Ascending aorta (tissue), 2 donors: ENCODE data around the gene PTCHD1. TPM values are rescaled to one million over a fixed set of nuclear protein-coding genes. Genes with fewer than 3 reads are reported as not detected.

ENCODE experiments used
- DNase-seq, 2 donors: peaks; one replicate each; pipeline ENCODE4 v3.0.0-alpha.2; 2019; ENCODE audit warnings: low spot score in 2 of 2
- H3K27ac ChIP-seq, 2 donors: fragments of 200-600 bp; sonication (generic); one replicate each; pipeline ENCODE4 v1.5.1; 2016 to 2017; ENCODE audit warnings: mild to moderate bottlenecking in 1 of 2
- H3K27me3 ChIP-seq: fragments of 200-600 bp; sonication (generic); one replicate; pipeline ENCODE4 v1.5.1; 2017
- H3K36me3 ChIP-seq, 2 donors: fragments of 200-600 bp; sonication (generic); one replicate each; pipeline ENCODE4 v1.5.1; 2016
- H3K4me1 ChIP-seq, 2 donors: fragments of 200-600 bp; sonication (generic); one replicate each; pipeline ENCODE4 v1.5.1; 2016 to 2017; ENCODE audit warnings: mild to moderate bottlenecking in 1 of 2
- H3K4me3 ChIP-seq, 2 donors: fragments of 200-600 bp; sonication (generic); one replicate each; pipeline ENCODE4 v1.5.1; 2016 to 2017; ENCODE audit warnings: mild to moderate bottlenecking in 1 of 2
- H3K9me3 ChIP-seq, 2 donors: fragments of 200-600 bp; sonication (generic); one replicate each; pipeline ENCODE4 v1.5.1; 2016
- CTCF ChIP-seq, 3 experiments: fragments of 200-600 bp in 2 of 3; fragments of 450-650 bp in 1 of 3; sonication (generic) in 2 of 3; IDR thresholded peaks; one replicate each; pipeline ENCODE4 v1.5.1; 2016 to 2019; ENCODE audit warnings: antibody characterized with exemption in 3 of 3, mild to moderate bottlenecking in 1 of 3, moderate library complexity in 1 of 3
- intact Hi-C: fragments of 100-400 bp; cut with DNase I; formaldehyde crosslinking; loops from one replicate; pipeline ENCODE4 v1.15.1; 2023
- total RNA-seq: library from RNA; depleted of rRNA; stranded (reverse); fragments of >200 nt; gene quantifications from one replicate; pipeline ENCODE4 v1.1.0, GENCODE V29; 2016

Gene PTCHD1
- total RNA-seq, 1 donor from 2014 or later = 2.8 TPM

- H3K9me3 ChIP-seq = no peaks in the 10 kb centered on the region
- peak overlapping the region in 1 of 2 donors; percentile 52 for H3K4me3 ChIP-seq
- intact Hi-C loops = loop anchor here (10.0 kb wide), 1 partner anchor 213 kb away; no protein-coding TSS in a partner anchor
- H3K27ac ChIP-seq = no peak overlapping the region
- no peak for DNase-seq
- peaks cover 8% of the 10 kb centered on the region for H3K27me3 ChIP-seq
- H3K36me3 ChIP-seq = no peaks in the 10 kb centered on the region
- H3K4me1 ChIP-seq = peaks cover 0 to 2% of the 10 kb centered on the region in 2 donors
- no peak for TF ChIP-seq CTCF (IDR thresholded peaks at IDR 0.05)
Measured at GRCh38 chrX:23331701-23332100, 2.9 kb upstream of the PTCHD1 start.

GRCh38 chrX:23332101-23332887, 2.4 kb upstream of the PTCHD1 start:
- H3K36me3 ChIP-seq = no peaks in the 10 kb centered on the region
- intact Hi-C loops = loop anchor here (10.0 kb wide), 1 partner anchor 213 kb away; no protein-coding TSS in a partner anchor

GRCh38 chrX:23332888-23333821, 1.5 kb upstream of the PTCHD1 start:
- DNase-seq = no peak

More at GRCh38 chrX:23332101-23332887, 2.4 kb upstream of the PTCHD1 start:
- H3K27ac ChIP-seq = no peak overlapping the region
- peak overlapping the region; percentile 45 to 52 for H3K4me3 ChIP-seq
- no peak for DNase-seq
- peaks cover 8% of the 10 kb centered on the region for H3K27me3 ChIP-seq
- no peak for TF ChIP-seq CTCF (IDR thresholded peaks at IDR 0.05)
- H3K9me3 ChIP-seq = no peaks in the 10 kb centered on the region
- H3K4me1 ChIP-seq = peaks cover 0 to 2% of the 10 kb centered on the region in 2 donors

GRCh38 chrX:23333842-23334520, 668 bp upstream of the PTCHD1 start:
- peaks cover 0 to 2% of the 10 kb centered on the region in 2 donors for H3K4me1 ChIP-seq
- DNase-seq = no peak
- H3K27ac ChIP-seq = no peak overlapping the region
- H3K27me3 ChIP-seq = peaks cover 8% of the 10 kb centered on the region
- intact Hi-C loops = loop anchor here (10.0 kb wide), 1 partner anchor 211 kb away; no protein-coding TSS in a partner anchor
- no peaks in the 10 kb centered on the region for H3K9me3 ChIP-seq
- H3K36me3 ChIP-seq = no peaks in the 10 kb centered on the region
- peak overlapping the region; percentile 45 to 52 for H3K4me3 ChIP-seq
- no peak for TF ChIP-seq CTCF (IDR thresholded peaks at IDR 0.05)

More at GRCh38 chrX:23332888-23333821, 1.5 kb upstream of the PTCHD1 start:
- Histone ChIP-seq H3K9me3 (no peaks in the 10 kb centered on the region), H3K27ac (no peak overlapping the region), H3K36me3 (no peaks in the 10 kb centered on the region), H3K4me1 (peaks cover 0 to 2% of the 10 kb centered on the region in 2 donors), H3K27me3 (peaks cover 8% of the 10 kb centered on the region), H3K4me3 (peak overlapping the region; percentile 45 to 52)
- no peak for TF ChIP-seq CTCF (IDR thresholded peaks at IDR 0.05)
- intact Hi-C loops = loop anchor here (10.0 kb wide), 1 partner anchor 212 kb away; no protein-coding TSS in a partner anchor

- Histone ChIP-seq H3K27ac (no peak overlapping the region), H3K4me1 (peaks cover 0 to 2% of the 10 kb centered on the region in 2 donors), H3K27me3 (peaks cover 8% of the 10 kb centered on the region)
Measured at GRCh38 chrX:23334521-23334847, 165 bp upstream of the PTCHD1 start.

More at GRCh38 chrX:23334521-23334847, 165 bp upstream of the PTCHD1 start:
- no peaks in the 10 kb centered on the region for H3K9me3 ChIP-seq
- TF ChIP-seq CTCF (IDR thresholded peaks at IDR 0.05) = no peak
- H3K4me3 ChIP-seq = peak overlapping the region; percentile 45 to 52
- intact Hi-C loops = loop anchor here (10.0 kb wide), 1 partner anchor 210 kb away; no protein-coding TSS in a partner anchor
- no peak for DNase-seq
- H3K36me3 ChIP-seq = no peaks in the 10 kb centered on the region
